ENCODE measurements around the gene SLC27A5. TPM values are rescaled to one million over a fixed set of nuclear protein-coding genes. Genes with fewer than 3 reads are reported as not detected.
A peak's percentile ranks its signal among the peaks of the same experiment; 100 is the strongest.

The SLC27A5 gene
- total and polyA plus RNA-seq, 2 of the 13 experiments (the other 11 are each of a cell fraction or from before 2014, with no cell fraction given) = 30.3 to 40.2 TPM

- TF ChIP-seq LCORL (IDR thresholded peaks at IDR 0.05) (no peak), LCORL (CRISPR knock-in tag; IDR thresholded peaks at IDR 0.05) (peak; percentile 63), ELK4 (CRISPR knock-in tag; IDR thresholded peaks at IDR 0.05; ENCODE audit: borderline replicate concordance) (no peak), PHF5A (CRISPR knock-in tag; IDR thresholded peaks at IDR 0.05; ENCODE audit: low read depth, unreplicated experiment) (peak; percentile 28), CREB1 (IDR thresholded peaks at IDR 0.05) (peak; percentile 91), CREB1 (CRISPR knock-in tag; IDR thresholded peaks at IDR 0.05) (peak; percentile 92), ELF4 (CRISPR knock-in tag; IDR thresholded peaks at IDR 0.05; ENCODE audit: borderline replicate concordance) (0 out of 2 replicates have a peak, but pooled peaks have one; percentile 14), ZNF557 (CRISPR knock-in tag; IDR thresholded peaks at IDR 0.05) (no peak), ATF7 (IDR thresholded peaks at IDR 0.05) (no peak), ATF7 (CRISPR knock-in tag; IDR thresholded peaks at IDR 0.05) (no peak), ZSCAN21 (CRISPR knock-in tag; IDR thresholded peaks at IDR 0.05; ENCODE audit: borderline replicate concordance) (0 out of 2 replicates have a peak, but pooled peaks have one; percentile 17), ZMYM3 (CRISPR knock-in tag; IDR thresholded peaks at IDR 0.05) (no peak), ZNF737 (CRISPR knock-in tag; IDR thresholded peaks at IDR 0.05; ENCODE audit: borderline replicate concordance) (no peak), ZNF18 (CRISPR knock-in tag; IDR thresholded peaks at IDR 0.05; ENCODE audit: insufficient replicate concordance) (peak; percentile 59), RBFOX2 (IDR thresholded peaks at IDR 0.05; ENCODE audit: low read depth, low read length) (peak; percentile 97), ZBTB2 (CRISPR knock-in tag; IDR thresholded peaks at IDR 0.05; ENCODE audit: low read depth) (peak; percentile 83), TFDP2 (CRISPR knock-in tag; IDR thresholded peaks at IDR 0.05) (peak; percentile 85), ZNF775 (CRISPR knock-in tag; IDR thresholded peaks at IDR 0.05; ENCODE audit: borderline replicate concordance) (no peak), MED8 (CRISPR knock-in tag; IDR thresholded peaks at IDR 0.05; ENCODE audit: insufficient replicate concordance) (no peak), ZNF83 (CRISPR knock-in tag; IDR thresholded peaks at IDR 0.05; ENCODE audit: borderline replicate concordance) (0 out of 2 replicates have a peak, but pooled peaks have one; percentile 45), THAP11 (CRISPR knock-in tag; IDR thresholded peaks at IDR 0.05) (peak; percentile 87), POGK (CRISPR knock-in tag; conservative IDR thresholded peaks at IDR 0.05) (peak; percentile 35; the same call in 1 of the 2 replicates), MBD4 (IDR thresholded peaks at IDR 0.05; ENCODE audit: borderline replicate concordance, low read length) (no peak), KMT2A (CRISPR knock-in tag; IDR thresholded peaks at IDR 0.05) (no peak; the same call in 1 of the 2 replicates)
Measured at GRCh38 chr19:58558623-58559274, 47.0 kb upstream of the SLC27A5 start (continued).

Data from HepG2 (cell line).